H1 (cell line): ENCODE results near the gene DTWD2. TPM values are rescaled to one million over a fixed set of nuclear protein-coding genes. Genes with fewer than 3 reads are reported as not detected.

Experiments used
- CTCF ChIA-PET: fragments of 300-600 bp; sonication (Branson Sonifier 250); formaldehyde crosslinking; loops from one replicate; lab custom pipeline; 2021; ENCODE audit not compliant: partially characterized antibody; lab: Charles Lee
- POLR2A ChIA-PET: fragments of 300-600 bp; sonication (Branson Sonifier 250); formaldehyde crosslinking; loops from one replicate; lab custom pipeline; 2021; ENCODE audit warnings: inconsistent platforms; ENCODE audit not compliant: partially characterized antibody; lab: Charles Lee
- DNase-seq, 2 experiments: peaks; one replicate each; pipeline versions ENCODE4 v3.0.0 to v3.0.0-alpha.2; 2010 to 2022; ENCODE audit warnings: low spot score in 2 of 2, low read depth in 1 of 2, mixed read lengths in 1 of 2
- FAIRE-seq: peaks from 2 replicates; lab custom pipeline; 2011; peaks lifted over from hg19 to GRCh38; lab: Jason Lieb, UNC
- H2AFZ ChIP-seq: 2 replicates; pipeline ENCODE4 v1.8.1; 2012; ENCODE audit warnings: low read length, inconsistent platforms
- H2AK5ac ChIP-seq: 2 replicates; pipeline ENCODE4 v1.6.1; 2013; ENCODE audit warnings: low read depth, low read length
- H2BK120ac ChIP-seq: replicated peaks from 2 replicates; pipeline ENCODE3; 2013; ENCODE audit warnings: low read depth, low read length, inconsistent platforms
- H2BK12ac ChIP-seq: 2 replicates; pipeline ENCODE4 v1.6.1; 2013; ENCODE audit warnings: low read depth, low read length
- H2BK15ac ChIP-seq: 2 replicates; pipeline ENCODE4 v1.6.1; 2013; ENCODE audit warnings: low read length
- H2BK20ac ChIP-seq: 2 replicates; pipeline ENCODE4 v1.6.1; 2013; ENCODE audit warnings: low read length
- H2BK5ac ChIP-seq: 2 replicates; pipeline ENCODE4 v1.6.1; 2013; ENCODE audit warnings: low read depth, low read length
- H3K14ac ChIP-seq: 2 replicates; pipeline ENCODE4 v1.6.1; 2013; ENCODE audit warnings: inconsistent platforms; ENCODE audit not compliant: insufficient read length
- H3K18ac ChIP-seq: 2 replicates; pipeline ENCODE4 v1.6.1; 2013; ENCODE audit warnings: low read length; ENCODE audit errors: extremely low read depth
- H3K23ac ChIP-seq: 2 replicates; pipeline ENCODE4 v1.6.1; 2013; ENCODE audit warnings: inconsistent platforms; ENCODE audit not compliant: insufficient read length
- H3K23me2 ChIP-seq: 2 replicates; pipeline ENCODE4 v1.6.1; 2013; ENCODE audit warnings: low read depth, low read length
- H3K27ac ChIP-seq: 2 replicates; pipeline ENCODE4 v1.6.1; 2011; ENCODE audit warnings: low read depth, low read length, inconsistent platforms
- H3K27me3 ChIP-seq, 4 experiments: replicated peaks in 1 of 4; 1 replicate in 1 of 4; 2 replicates in 3 of 4; pipeline versions ENCODE4 v1.6.1 to v1.8.1; 2011 to 2013; ENCODE audit warnings: low read length in 3 of 4, mild to moderate bottlenecking in 3 of 4, inconsistent platforms in 2 of 4, mixed read lengths in 2 of 4, moderate library complexity in 1 of 4; ENCODE audit not compliant: control insufficient read depth in 3 of 4, insufficient read depth in 3 of 4; ENCODE audit errors: extremely low read depth in 1 of 4
- H3K36me3 ChIP-seq, 4 experiments: 2 replicates each; pipeline versions ENCODE4 v1.6.1 to v1.8.1; 2011 to 2013; ENCODE audit warnings: mild to moderate bottlenecking in 4 of 4, low read length in 3 of 4, moderate library complexity in 2 of 4, control low read depth in 1 of 4, inconsistent platforms in 1 of 4; ENCODE audit not compliant: insufficient read depth in 4 of 4, control insufficient read depth in 2 of 4
- H3K4ac ChIP-seq: replicated peaks from 2 replicates; pipeline ENCODE3; 2013; ENCODE audit warnings: low read length, low read depth, mixed read lengths, inconsistent platforms; ENCODE audit not compliant: insufficient read length
- H3K4me1 ChIP-seq, 4 experiments: replicated peaks in 1 of 4; 1 replicate in 1 of 4; 2 replicates in 3 of 4; pipeline versions ENCODE4 v1.6.1 to v1.8.1; 2011 to 2013; ENCODE audit warnings: low read length in 3 of 4, inconsistent platforms in 2 of 4, mixed read lengths in 1 of 4; ENCODE audit not compliant: insufficient read depth in 4 of 4, control insufficient read depth in 3 of 4
- H3K4me2 ChIP-seq, 2 experiments: 2 replicates each; pipeline versions ENCODE4 v1.6.1 to v1.8.1; 2011 to 2013; ENCODE audit warnings: low read depth in 2 of 2, low read length in 2 of 2, control low read depth in 1 of 2, inconsistent platforms in 1 of 2, mild to moderate bottlenecking in 1 of 2; ENCODE audit not compliant: insufficient read depth in 1 of 2
- H3K4me3 ChIP-seq, 4 experiments: fragments of 200-600, 300-600 bp in 1 of 4; sonication (generic), shearing (Covaris generic), sonication (Bioruptor Twin) in 1 of 4; 2 replicates each; pipeline versions ENCODE4 v1.5.1 to v1.8.1; 2011 to 2016; ENCODE audit warnings: low read length in 4 of 4, low read depth in 3 of 4, control low read depth in 2 of 4, inconsistent platforms in 2 of 4, mild to moderate bottlenecking in 2 of 4, mixed read lengths in 1 of 4, moderate library complexity in 1 of 4; ENCODE audit not compliant: insufficient read depth in 2 of 4; ENCODE audit errors: extremely low read depth in 1 of 4
- H3K56ac ChIP-seq: replicated peaks from 2 replicates; pipeline ENCODE3; 2013; ENCODE audit warnings: low read depth, mild to moderate bottlenecking, mixed read lengths, low read length, inconsistent platforms; ENCODE audit not compliant: insufficient read length
- H3K79me1 ChIP-seq: 2 replicates; pipeline ENCODE4 v1.6.1; 2013; ENCODE audit warnings: low read depth, low read length, control low read depth
- H3K79me2 ChIP-seq, 2 experiments: 2 replicates each; pipeline versions ENCODE4 v1.6.1 to v1.8.1; 2012 to 2013; ENCODE audit warnings: low read length in 2 of 2, mild to moderate bottlenecking in 2 of 2, inconsistent platforms in 1 of 2; ENCODE audit not compliant: insufficient read depth in 2 of 2, control insufficient read depth in 1 of 2
- H3K9ac ChIP-seq, 4 experiments: replicated peaks in 1 of 4; 1 replicate in 1 of 4; 2 replicates in 3 of 4; pipeline versions ENCODE4 v1.6.1 to v1.8.1; 2011 to 2013; ENCODE audit warnings: low read depth in 3 of 4, low read length in 3 of 4, control low read depth in 2 of 4, mild to moderate bottlenecking in 2 of 4, moderate library complexity in 2 of 4, inconsistent platforms in 1 of 4; ENCODE audit errors: extremely low read depth in 1 of 4
- H3K9me3 ChIP-seq, 2 experiments: 2 replicates each; pipeline versions ENCODE4 v1.6.1 to v1.8.1; 2012 to 2013; ENCODE audit warnings: mild to moderate bottlenecking in 2 of 2, moderate library complexity in 2 of 2, control low read depth in 1 of 2, inconsistent platforms in 1 of 2, low read depth in 1 of 2, low read length in 1 of 2, mixed read lengths in 1 of 2; ENCODE audit not compliant: insufficient read depth in 2 of 2
- H4K20me1 ChIP-seq, 2 experiments: replicated peaks in 1 of 2; 2 replicates each; pipeline versions ENCODE3 to v1.8.1; 2011 to 2013; ENCODE audit warnings: inconsistent platforms in 2 of 2, low read length in 2 of 2, mild to moderate bottlenecking in 1 of 2; ENCODE audit not compliant: insufficient read depth in 2 of 2, control insufficient read depth in 1 of 2
- H4K5ac ChIP-seq: 2 replicates; pipeline ENCODE4 v1.6.1; 2013; ENCODE audit warnings: low read length, low read depth, mixed read lengths, inconsistent platforms; ENCODE audit not compliant: insufficient read length
- H4K8ac ChIP-seq: 2 replicates; pipeline ENCODE4 v1.8.0; 2013; ENCODE audit warnings: mild to moderate bottlenecking, moderate library complexity, low read length, inconsistent platforms; ENCODE audit not compliant: insufficient read depth; ENCODE audit errors: extremely low read depth
- H4K91ac ChIP-seq: replicated peaks from 2 replicates; pipeline ENCODE3; 2013; ENCODE audit warnings: low read length, mixed read lengths, inconsistent platforms; ENCODE audit not compliant: insufficient read length
- CEBPB ChIP-seq: IDR thresholded peaks from 2 replicates; pipeline ENCODE4 v1.6.1; 2012; ENCODE audit warnings: low read depth, low read length
- CHD2 ChIP-seq: IDR thresholded peaks from 2 replicates; pipeline ENCODE4 v1.6.1; 2012; ENCODE audit warnings: low read length, improper control_type of control experiment
- FOSL1 ChIP-seq: IDR thresholded peaks from 2 replicates; pipeline ENCODE4 v1.6.1; 2011; ENCODE audit warnings: mild to moderate bottlenecking, low read depth, low read length, moderate library complexity; ENCODE audit not compliant: insufficient read depth
- GTF2F1 ChIP-seq: IDR thresholded peaks from 2 replicates; pipeline ENCODE4 v1.6.1; 2012; ENCODE audit warnings: low read depth, low read length, improper control_type of control experiment, borderline replicate concordance
- KDM1A ChIP-seq: fragments of 200-600, 300-600 bp; sonication (generic); IDR thresholded peaks from 2 replicates; pipeline ENCODE4 v1.7.1; 2016; ENCODE audit warnings: mild to moderate bottlenecking, low read length, borderline replicate concordance
- KDM4A ChIP-seq: IDR thresholded peaks from one replicate; pipeline ENCODE4 v1.7.1; 2012; ENCODE audit warnings: low read depth, mild to moderate bottlenecking, moderate library complexity, low read length, inconsistent platforms; ENCODE audit not compliant: severe bottlenecking
- NANOG ChIP-seq: IDR thresholded peaks from 2 replicates; pipeline ENCODE4 v1.6.1; 2011; ENCODE audit warnings: low read length, low read depth, mild to moderate bottlenecking, inconsistent platforms; ENCODE audit not compliant: insufficient read depth, poor library complexity, severe bottlenecking
- NRF1 ChIP-seq: IDR thresholded peaks from 2 replicates; pipeline ENCODE4 v1.6.1; 2011; ENCODE audit warnings: mild to moderate bottlenecking, low read depth, low read length, improper control_type of control experiment
- POLR2A ChIP-seq, 2 experiments: IDR thresholded peaks; 1 replicate in 1 of 2; 2 replicates in 1 of 2; pipeline ENCODE4 v1.6.1; 2011; ENCODE audit warnings: low read depth in 2 of 2, low read length in 2 of 2, mild to moderate bottlenecking in 2 of 2; ENCODE audit errors: control extremely low read depth in 1 of 2
- SIN3A ChIP-seq, 2 experiments: IDR thresholded peaks in 1 of 2; conservative IDR thresholded peaks in 1 of 2; 2 replicates each; pipeline ENCODE4 v1.6.1; 2011 to 2012; ENCODE audit warnings: low read length in 2 of 2, improper control_type of control experiment in 1 of 2, low read depth in 1 of 2, mild to moderate bottlenecking in 1 of 2
- TAF1 ChIP-seq: IDR thresholded peaks from 2 replicates; pipeline ENCODE4 v1.6.1; 2011; ENCODE audit warnings: mild to moderate bottlenecking, low read depth, low read length
- TAF7 ChIP-seq: optimal IDR thresholded peaks from 2 replicates; pipeline ENCODE3; 2011; ENCODE audit warnings: low read depth, mild to moderate bottlenecking, inconsistent platforms, low read length, moderate library complexity, borderline replicate concordance
- TBP ChIP-seq: IDR thresholded peaks from 2 replicates; pipeline ENCODE4 v1.6.1; 2011; ENCODE audit warnings: low read depth, low read length, improper control_type of control experiment
- ZNF274 ChIP-seq: IDR thresholded peaks from 2 replicates; pipeline ENCODE4 v1.7.0; 2012; ENCODE audit warnings: low read length, borderline replicate concordance; ENCODE audit errors: extremely low read depth
- WGBS, 2 experiments: shearing (Covaris generic) in 1 of 2; methylation state at CpG; one replicate each; pipeline versions ENCODE4 v1.1.6 to v1.1.7; 2013 to 2015; ENCODE audit warnings: low lambda C conversion rate in 2 of 2, mixed read lengths in 2 of 2, inconsistent platforms in 1 of 2, low coverage in 1 of 2, missing lambda C conversion rate in 1 of 2; ENCODE audit not compliant: insufficient replicate concordance in 2 of 2, insufficient coverage in 1 of 2, insufficient read length in 1 of 2; ENCODE audit errors: extremely low coverage in 1 of 2, missing lambda C conversion rate in 1 of 2; 5-methylcytosine and 5-hydroxymethylcytosine counted together
- polyA plus RNA-seq, 7 experiments: library from polyadenylated mRNA; depleted of rRNA in 3 of 7; stranded (reverse) in 5 of 7; unstranded in 2 of 7; fragments of >200 nt in 5 of 7; fragments of 200-250 nt in 2 of 7; gene quantifications; 1 replicate in 5 of 7; 2 replicates in 1 of 7; 4 replicates in 1 of 7; pipeline versions ENCODE4 v1.2.1 to v1.2.3, GENCODE V29; 2011 to 2013; ENCODE audit warnings: missing spikeins in 2 of 7, mixed read lengths in 2 of 7
- total RNA-seq: library from RNA; stranded (reverse); fragmentation: NEBNext Ultra II Directional; extraction: Animal tissue kit (Norgen Biotek cat#: 25700); gene quantifications from 2 replicates; pipeline ENCODE4 v1.2.1, GENCODE V29; 2021

The DTWD2 gene
- total and polyA plus RNA-seq, 2 of the 8 experiments (the other 6 are each of a cell fraction or from before 2014, with no cell fraction given) = 4.3 to 17.1 TPM

DNA sequence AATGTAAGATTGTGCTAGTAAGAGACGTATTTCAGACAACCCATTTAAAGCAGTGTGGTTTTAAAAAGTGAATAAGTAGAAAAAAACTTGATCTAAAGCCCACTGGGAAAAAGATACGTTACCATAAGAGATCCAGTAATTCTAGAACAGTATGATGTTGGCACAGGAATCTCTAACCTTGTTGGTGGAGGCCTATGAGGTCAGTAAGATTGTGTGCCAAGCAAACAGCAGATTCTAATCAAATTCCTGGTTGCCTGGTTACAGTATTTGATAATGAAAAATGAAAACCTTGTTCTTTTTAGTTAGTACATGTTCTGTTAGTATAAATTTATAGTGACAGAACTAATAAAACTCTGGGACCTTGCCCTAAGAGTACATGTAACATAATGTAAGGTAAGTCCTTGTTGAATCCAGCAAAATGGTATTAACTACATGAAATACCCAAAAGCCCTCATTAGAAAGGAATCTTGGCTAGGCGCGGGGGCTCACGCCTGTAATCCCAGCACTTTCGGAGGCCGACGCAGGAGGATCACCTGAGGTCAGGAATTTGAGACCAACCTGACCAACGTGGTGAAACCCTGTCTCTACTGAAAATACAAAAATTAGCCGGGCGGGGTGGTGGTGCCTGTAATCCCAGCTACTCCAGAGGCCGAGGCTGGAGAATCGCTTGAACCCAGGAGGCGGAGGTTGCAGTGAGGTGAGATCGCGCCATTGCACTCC lies 49.3 kb upstream of the DTWD2 start:
- H3K4ac ChIP-seq = no peak overlapping the region
- H2AK5ac ChIP-seq = no peak overlapping the region
- DNase-seq = no peak
- H4K91ac ChIP-seq = no peak overlapping the region
- H3K18ac ChIP-seq = no peak overlapping the region
- no peak overlapping the region for H4K5ac ChIP-seq
- no peak overlapping the region for H2BK20ac ChIP-seq
- no peak overlapping the region for H3K56ac ChIP-seq
- CTCF ChIA-PET = no interaction called here
- no peak overlapping the region for H2AFZ ChIP-seq
- H3K4me2 ChIP-seq = no peak overlapping the region
- POLR2A ChIA-PET = no interaction called here
- peaks cover 0 to 5% (median 3%) of the 10 kb centered on the region in 4 experiments; a peak in 3 of 7 replicates for H3K4me1 ChIP-seq
- H2BK120ac ChIP-seq = no peak overlapping the region
- no peak overlapping the region for H3K14ac ChIP-seq
- no peak overlapping the region for H3K23ac ChIP-seq
- H3K23me2 ChIP-seq = no peaks in the 10 kb centered on the region
- no peak overlapping the region for H3K9ac ChIP-seq
- no peaks in the 10 kb centered on the region for H3K36me3 ChIP-seq
- H4K8ac ChIP-seq = no peak overlapping the region
- no peaks in the 10 kb centered on the region for H3K9me3 ChIP-seq
- no peak overlapping the region for H2BK15ac ChIP-seq
- H4K20me1 ChIP-seq = no peaks in the 10 kb centered on the region
- no peak for FAIRE-seq
- no peak overlapping the region for H2BK5ac ChIP-seq
- no peak overlapping the region for H3K4me3 ChIP-seq
- WGBS, 2 experiments = 92% methylated on average over 16 of the region's 16 CpGs; no CpG with 5 or more reads in 1 of the 2 experiments
- H3K79me2 ChIP-seq = no peaks in the 10 kb centered on the region
- H3K79me1 ChIP-seq = no peaks in the 10 kb centered on the region
- no peak overlapping the region for H2BK12ac ChIP-seq
- no peak overlapping the region for H3K27ac ChIP-seq
- H3K27me3 ChIP-seq = no peaks in the 10 kb centered on the region
- no peak for TF ChIP-seq CEBPB
- TF ChIP-seq NRF1 = no peak
- no peak for TF ChIP-seq GTF2F1
- no peak for TF ChIP-seq TAF1
- TF ChIP-seq NANOG = no peak
- TF ChIP-seq KDM4A = no peak
- TF ChIP-seq CHD2 = no peak
- no peak for TF ChIP-seq POLR2A (IDR thresholded peaks at IDR 0.05; ENCODE audit: control extremely low read depth in 1 of 2, low read depth in 2 of 2, low read length in 2 of 2)
- no peak for TF ChIP-seq FOSL1
- TF ChIP-seq TBP = no peak
- TF ChIP-seq SIN3A (conservative IDR thresholded peaks at IDR 0.05 in 1 of 2, IDR thresholded peaks at IDR 0.05 in 1 of 2; ENCODE audit: low read depth in 1 of 2, low read length in 2 of 2) = no peak
- no peak for TF ChIP-seq ZNF274
- TF ChIP-seq KDM1A = no peak
- no peak for TF ChIP-seq TAF7
